Astrocyte (in vitro differentiated cells and primary cell): ENCODE results near the gene OR2G2. TPM values are rescaled to one million over a fixed set of nuclear protein-coding genes. Genes with fewer than 3 reads are reported as not detected.

Experiments used
- DNase-seq: peaks from one replicate; pipeline ENCODE4 v3.0.0-alpha.2; 2010; ENCODE audit warnings: low read depth
- FAIRE-seq: peaks from 2 replicates; lab custom pipeline; 2011; peaks lifted over from hg19 to GRCh38; lab: Jason Lieb, UNC
- H2AFZ ChIP-seq: 2 replicates; pipeline ENCODE4 v1.6.0; 2012; ENCODE audit warnings: low read depth, low read length, inconsistent platforms
- H3K27ac ChIP-seq: 2 replicates; pipeline ENCODE4 v1.5.1; 2011; ENCODE audit warnings: low read depth, low read length, inconsistent platforms
- H3K27me3 ChIP-seq: 2 replicates; pipeline ENCODE4 v1.6.0; 2011; ENCODE audit warnings: low read length, inconsistent platforms; ENCODE audit not compliant: insufficient read depth
- H3K36me3 ChIP-seq: 2 replicates; pipeline ENCODE4 v1.5.1; 2011; ENCODE audit warnings: low read length, inconsistent platforms; ENCODE audit not compliant: insufficient read depth
- H3K4me1 ChIP-seq: 2 replicates; pipeline ENCODE4 v1.5.1; 2011; ENCODE audit warnings: low read length, inconsistent platforms; ENCODE audit not compliant: insufficient read depth
- H3K4me2 ChIP-seq: 2 replicates; pipeline ENCODE4 v1.6.0; 2012; ENCODE audit warnings: low read length, inconsistent platforms
- H3K4me3 ChIP-seq: 2 replicates; pipeline ENCODE4 v1.5.1; 2011; ENCODE audit warnings: low read depth, mild to moderate bottlenecking, low read length, inconsistent platforms; ENCODE audit not compliant: insufficient read depth
- H3K79me2 ChIP-seq: 2 replicates; pipeline ENCODE4 v1.6.0; 2012; ENCODE audit warnings: mild to moderate bottlenecking, low read length, inconsistent platforms; ENCODE audit not compliant: insufficient read depth
- H3K9ac ChIP-seq: 2 replicates; pipeline ENCODE4 v1.6.0; 2012; ENCODE audit warnings: mild to moderate bottlenecking, low read length, inconsistent platforms
- H3K9me3 ChIP-seq: 2 replicates; pipeline ENCODE4 v1.5.1; 2012; ENCODE audit warnings: low read depth, mild to moderate bottlenecking, low read length, inconsistent platforms; ENCODE audit not compliant: insufficient read depth
- H4K20me1 ChIP-seq: 2 replicates; pipeline ENCODE4 v1.6.0; 2012; ENCODE audit warnings: low read length, inconsistent platforms; ENCODE audit not compliant: insufficient read depth
- H3K27ac Mint-ChIP-seq: one replicate; pipeline ENCODE4 v1.8.0; 2021; ENCODE audit warnings: mild to moderate bottlenecking, mixed read lengths; ENCODE audit not compliant: unreplicated experiment
- H3K27me3 Mint-ChIP-seq: one replicate; pipeline ENCODE4 v1.8.0; 2021; ENCODE audit warnings: low read depth, mixed read lengths; ENCODE audit not compliant: unreplicated experiment
- H3K36me3 Mint-ChIP-seq: one replicate; pipeline ENCODE4 v1.8.0; 2021; ENCODE audit warnings: low read depth, mixed read lengths; ENCODE audit not compliant: unreplicated experiment
- H3K4me1 Mint-ChIP-seq: one replicate; pipeline ENCODE4 v1.8.0; 2021; ENCODE audit warnings: low read depth, mixed read lengths; ENCODE audit not compliant: unreplicated experiment
- H3K4me3 Mint-ChIP-seq: one replicate; pipeline ENCODE4 v1.8.0; 2021; ENCODE audit warnings: mild to moderate bottlenecking, moderate library complexity, mixed read lengths; ENCODE audit not compliant: unreplicated experiment
- H3K9me3 Mint-ChIP-seq: one replicate; pipeline ENCODE4 v1.8.0; 2021; ENCODE audit warnings: mild to moderate bottlenecking, mixed read lengths; ENCODE audit not compliant: unreplicated experiment
- CTCF ChIP-seq: IDR thresholded peaks from 2 replicates; pipeline ENCODE4 v1.5.1; 2011; ENCODE audit warnings: low read depth, mild to moderate bottlenecking, inconsistent platforms, low read length, moderate library complexity; ENCODE audit not compliant: insufficient read depth
- EZH2 ChIP-seq: IDR thresholded peaks from 2 replicates; pipeline ENCODE4 v1.6.1; 2012; ENCODE audit warnings: mild to moderate bottlenecking, low read length, inconsistent platforms; ENCODE audit not compliant: insufficient read depth
- total RNA-seq: library from RNA; stranded (reverse); gene quantifications from 2 replicates; pipeline ENCODE4 v1.2.1, GENCODE V29; 2021

OR2G2 gene
- total RNA-seq, 1 donor from 2014 or later, result not detected

GRCh38 chr1:247614625-247615024 lies 26.5 kb downstream of the OR2G2 start:
- Histone ChIP-seq H3K9ac (no peak overlapping the region), H3K79me2 (no peaks in the 10 kb centered on the region), H3K4me3 (no peak overlapping the region), H2AFZ (no peak overlapping the region), H3K27me3 (no peaks in the 10 kb centered on the region), H3K9me3 (no peaks in the 10 kb centered on the region), H4K20me1 (no peaks in the 10 kb centered on the region), H3K27ac (no peak overlapping the region), H3K4me1 (no peaks in the 10 kb centered on the region), H3K36me3 (no peaks in the 10 kb centered on the region), H3K4me2 (no peak overlapping the region)
- Mint-ChIP-seq H3K4me3 (no peak overlapping the region), H3K27ac (no peak overlapping the region), H3K4me1 (no peaks in the 10 kb centered on the region), H3K36me3 (no peaks in the 10 kb centered on the region), H3K27me3 (no peaks in the 10 kb centered on the region), H3K9me3 (no peaks in the 10 kb centered on the region)
- DNase-seq (no peak), FAIRE-seq (no peak)
- TF ChIP-seq EZH2, result no peak
- TF ChIP-seq CTCF, result no peak

GRCh38 chr1:247627951-247628350 lies 39.8 kb downstream of the OR2G2 start:
- TF ChIP-seq EZH2 (no peak), CTCF (no peak)
- H3K4me1 Mint-ChIP-seq, result no peaks in the 10 kb centered on the region
- Histone ChIP-seq H3K27ac (no peak overlapping the region), H3K4me1 (no peaks in the 10 kb centered on the region), H3K27me3 (no peaks in the 10 kb centered on the region), H3K36me3 (no peaks in the 10 kb centered on the region), H3K4me3 (no peak overlapping the region), H4K20me1 (no peaks in the 10 kb centered on the region), H3K79me2 (no peaks in the 10 kb centered on the region), H3K9me3 (peaks cover 3% of the 10 kb centered on the region), H3K4me2 (no peak overlapping the region), H3K9ac (no peak overlapping the region), H2AFZ (no peak overlapping the region)
- no peaks in the 10 kb centered on the region for H3K36me3 Mint-ChIP-seq
- no peak overlapping the region for H3K27ac Mint-ChIP-seq
- H3K4me3 Mint-ChIP-seq, result no peak overlapping the region
- no peaks in the 10 kb centered on the region for H3K27me3 Mint-ChIP-seq
- FAIRE-seq (no peak), DNase-seq (no peak)
- H3K9me3 Mint-ChIP-seq, result peaks cover 12% of the 10 kb centered on the region

GRCh38 chr1:247638011-247638410 lies 49.9 kb downstream of the OR2G2 start:
- H3K9me3 ChIP-seq, result no peaks in the 10 kb centered on the region
- H3K4me1 ChIP-seq, result no peaks in the 10 kb centered on the region
- H3K4me1 Mint-ChIP-seq, result no peaks in the 10 kb centered on the region
- H3K36me3 Mint-ChIP-seq, result no peaks in the 10 kb centered on the region
- H3K4me3 Mint-ChIP-seq, result no peak overlapping the region
- H3K9ac ChIP-seq, result no peak overlapping the region
- no peak overlapping the region for H2AFZ ChIP-seq
- no peak for DNase-seq
- H3K27ac ChIP-seq, result no peak overlapping the region
- H3K79me2 ChIP-seq, result no peaks in the 10 kb centered on the region
- H3K36me3 ChIP-seq, result no peaks in the 10 kb centered on the region
- H4K20me1 ChIP-seq, result no peaks in the 10 kb centered on the region
- no peaks in the 10 kb centered on the region for H3K27me3 ChIP-seq
- H3K9me3 Mint-ChIP-seq, result peaks cover 13% of the 10 kb centered on the region
- peaks cover 7% of the 10 kb centered on the region for H3K27me3 Mint-ChIP-seq
- no peak overlapping the region for H3K27ac Mint-ChIP-seq
- TF ChIP-seq EZH2, result no peak
- TF ChIP-seq CTCF, result no peak
- H3K4me2 ChIP-seq, result no peak overlapping the region
- FAIRE-seq, result no peak
- no peak overlapping the region for H3K4me3 ChIP-seq
